Adrenal gland (tissue), 12 donors: Measurements from ENCODE around the gene FREM2. TPM values are rescaled to one million over a fixed set of nuclear protein-coding genes. Genes with fewer than 3 reads are reported as not detected.

Source experiments
- DNase-seq, 7 donors: peaks; one replicate each; pipeline ENCODE4 v3.0.0-alpha.2; 2019 to 2020
- H3K27ac ChIP-seq, 5 donors: fragments of 200-600 bp; sonication (generic) in 4 of 5; 1 replicate in 3 of 5; 2 replicates in 2 of 5; pipeline versions ENCODE4 v1.5.1 to v1.8.0; 2016 to 2020; ENCODE audit warnings: mild to moderate bottlenecking in 1 of 5
- H3K27me3 ChIP-seq: fragments of 200-600 bp; 2 replicates; pipeline ENCODE4 v1.8.0; 2021
- H3K36me3 ChIP-seq, 2 donors: fragments of 200-600 bp; replicated peaks in 1 of 2; 1 replicate in 1 of 2; 2 replicates in 1 of 2; pipeline versions ENCODE4 v1.5.1 to v1.8.0; 2018 to 2022
- H3K4me1 ChIP-seq, 2 donors: fragments of 200-600 bp; replicated peaks in 1 of 2; 1 replicate in 1 of 2; 2 replicates in 1 of 2; pipeline versions ENCODE4 v1.5.1 to v1.8.0; 2018 to 2021
- H3K4me3 ChIP-seq, 4 donors: fragments of 200-600 bp; sonication (generic) in 3 of 4; one replicate each; pipeline ENCODE4 v1.5.1; 2016 to 2018
- H3K9me3 ChIP-seq, 3 donors: fragments of 200-600 bp; sonication (generic) in 1 of 3; replicated peaks in 1 of 3; 1 replicate in 2 of 3; 2 replicates in 1 of 3; pipeline versions ENCODE4 v1.5.1 to v1.8.0; 2016 to 2021
- POLR2A ChIP-seq, 2 donors: fragments of 450-650 bp; IDR thresholded peaks; one replicate each; pipeline ENCODE4 v1.6.1; 2017; ENCODE audit warnings: antibody characterized with exemption in 2 of 2, mild to moderate bottlenecking in 2 of 2, moderate library complexity in 1 of 2
- WGBS, 4 donors: extraction: QIAGEN DNeasy Blood & Tissue Kit in 2 of 4; methylation state at CpG; one replicate each; pipeline versions ENCODE4 v1.1.5 to v1.1.7; 2013 to 2017; 5-methylcytosine and 5-hydroxymethylcytosine counted together
- intact Hi-C, 2 donors: fragments of 100-400 bp; cut with DNase I; formaldehyde crosslinking; loops; one replicate each; pipeline versions ENCODE4 v1.14.1 to v1.15.0; 2022 to 2023
- polyA plus RNA-seq, 3 donors: library from polyadenylated mRNA; stranded (reverse); fragments of 200-250 nt in 2 of 3; fragments of 350-450 nt in 1 of 3; fragmentation: Illumina TruSeq in 1 of 3; extraction: RNeasy Lipid Tissue Mini Kit (QIAGEN cat#74804) in 1 of 3; gene quantifications; one replicate each; pipeline ENCODE4 v1.2.3, GENCODE V29; 2013 to 2014
- total RNA-seq, 9 donors: library from RNA; depleted of rRNA in 4 of 9; stranded (reverse); fragments of >200 nt in 4 of 9; fragments of 120-200 nt in 1 of 9; fragmentation: NEBNext Ultra II Directional in 1 of 9; extraction: Animal tissue kit (Norgen Biotek cat#: 25700) in 1 of 9; gene quantifications; one replicate each; pipeline versions ENCODE4 v1.1.0 to v1.2.4, GENCODE V29; 2013 to 2023
- TF ChIP-seq, protein P1 (sequence below), 6 experiments: fragments of 450-650 bp in 4 of 6; fragments of 200-600 bp in 2 of 6; sonication (generic) in 1 of 6; IDR thresholded peaks; 1 replicate in 5 of 6; 2 replicates in 1 of 6; pipeline versions ENCODE4 v1.5.1 to v1.8.0; 2016 to 2021; ENCODE audit warnings: antibody characterized with exemption in 6 of 6, mild to moderate bottlenecking in 2 of 6, moderate library complexity in 1 of 6
- donor health status: healthy with polysubstance abuse.
- donor health status: Bipolar disorder and iron deficiency.
- donor health status: DM: yes; HTN: yes; CAD: no.
- donor health status: DM: no; HTN: no; CAD: no.
- donor health status: DM: no; HTN: no; CAD: no.
- donor health status: DM: yes; HTN: yes; CAD: no.

Gene FREM2
- total and polyA plus RNA-seq, 12 donors: 0.10 to 414 (median 0.58) TPM

DNA sequence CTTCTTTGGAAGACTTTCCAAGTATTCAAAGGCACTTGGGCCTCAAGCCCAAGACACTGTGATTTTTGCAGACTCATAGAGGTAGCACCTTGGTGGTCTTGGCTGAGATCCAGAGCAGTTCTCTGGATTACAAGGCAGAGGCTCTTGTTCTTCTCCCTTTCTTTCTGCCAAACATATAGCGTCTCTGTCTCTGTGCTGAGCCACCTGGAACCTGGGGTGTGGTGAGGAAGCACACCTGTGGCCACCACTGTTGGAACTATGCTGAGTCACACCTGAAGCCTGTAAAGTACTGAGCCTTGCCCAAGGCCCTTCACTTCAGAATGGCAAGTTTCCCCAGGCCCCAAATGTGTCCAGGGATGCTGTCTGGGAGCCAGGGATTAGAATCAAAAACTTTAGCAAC lies 127.5 kb downstream of the FREM2 start:
- no peaks in the 10 kb centered on the region for H3K4me1 ChIP-seq
- 50 to 83% (median 67%) methylated on average over 1 of the region's 1 CpG for WGBS, 4 donors
- no peaks in the 10 kb centered on the region for H3K36me3 ChIP-seq
- H3K9me3 ChIP-seq: peaks cover 0 to 11% (median 6%) of the 10 kb centered on the region in 3 donors
- H3K27me3 ChIP-seq: no peaks in the 10 kb centered on the region
- DNase-seq: no peak
- no peak overlapping the region for H3K27ac ChIP-seq
- TF ChIP-seq, protein P1, sequence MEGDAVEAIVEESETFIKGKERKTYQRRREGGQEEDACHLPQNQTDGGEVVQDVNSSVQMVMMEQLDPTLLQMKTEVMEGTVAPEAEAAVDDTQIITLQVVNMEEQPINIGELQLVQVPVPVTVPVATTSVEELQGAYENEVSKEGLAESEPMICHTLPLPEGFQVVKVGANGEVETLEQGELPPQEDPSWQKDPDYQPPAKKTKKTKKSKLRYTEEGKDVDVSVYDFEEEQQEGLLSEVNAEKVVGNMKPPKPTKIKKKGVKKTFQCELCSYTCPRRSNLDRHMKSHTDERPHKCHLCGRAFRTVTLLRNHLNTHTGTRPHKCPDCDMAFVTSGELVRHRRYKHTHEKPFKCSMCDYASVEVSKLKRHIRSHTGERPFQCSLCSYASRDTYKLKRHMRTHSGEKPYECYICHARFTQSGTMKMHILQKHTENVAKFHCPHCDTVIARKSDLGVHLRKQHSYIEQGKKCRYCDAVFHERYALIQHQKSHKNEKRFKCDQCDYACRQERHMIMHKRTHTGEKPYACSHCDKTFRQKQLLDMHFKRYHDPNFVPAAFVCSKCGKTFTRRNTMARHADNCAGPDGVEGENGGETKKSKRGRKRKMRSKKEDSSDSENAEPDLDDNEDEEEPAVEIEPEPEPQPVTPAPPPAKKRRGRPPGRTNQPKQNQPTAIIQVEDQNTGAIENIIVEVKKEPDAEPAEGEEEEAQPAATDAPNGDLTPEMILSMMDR (IDR thresholded peaks at IDR 0.05): no peak
- TF ChIP-seq POLR2A (IDR thresholded peaks at IDR 0.05): no peak
- no peak overlapping the region for H3K4me3 ChIP-seq
- intact Hi-C loops: no loop called here

DNA sequence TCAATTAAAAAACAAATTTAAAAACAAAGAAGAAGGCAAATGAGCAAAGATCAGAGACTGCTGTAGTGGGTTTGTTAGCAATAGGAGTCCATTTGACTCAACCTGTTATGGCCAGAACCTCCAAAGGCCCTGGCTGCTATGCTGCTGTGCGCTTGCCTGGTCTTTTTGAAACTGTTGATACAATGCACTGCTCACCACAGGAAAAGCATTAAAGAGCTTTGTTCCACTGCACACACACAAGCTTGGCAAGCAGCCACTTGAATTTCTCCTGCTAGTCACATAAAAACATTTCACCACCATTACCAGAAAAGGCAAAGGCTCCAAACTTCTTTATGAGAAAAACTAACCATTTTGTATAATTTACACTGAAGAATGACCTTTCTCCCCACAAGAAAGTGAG lies 132.2 kb downstream of the FREM2 start:
- Histone ChIP-seq H3K4me3 (no peak overlapping the region), H3K27me3 (no peaks in the 10 kb centered on the region), H3K36me3 (no peaks in the 10 kb centered on the region), H3K27ac (no peak overlapping the region), H3K9me3 (no peaks in the 10 kb centered on the region), H3K4me1 (no peaks in the 10 kb centered on the region)
- intact Hi-C loops: no loop called here
- TF ChIP-seq, protein P1 (IDR thresholded peaks at IDR 0.05): no peak
- no peak for TF ChIP-seq POLR2A (IDR thresholded peaks at IDR 0.05)
- 57 to 82% (median 70%) methylated on average over 1 of the region's 1 CpG for WGBS, 4 donors
- no peak for DNase-seq

DNA sequence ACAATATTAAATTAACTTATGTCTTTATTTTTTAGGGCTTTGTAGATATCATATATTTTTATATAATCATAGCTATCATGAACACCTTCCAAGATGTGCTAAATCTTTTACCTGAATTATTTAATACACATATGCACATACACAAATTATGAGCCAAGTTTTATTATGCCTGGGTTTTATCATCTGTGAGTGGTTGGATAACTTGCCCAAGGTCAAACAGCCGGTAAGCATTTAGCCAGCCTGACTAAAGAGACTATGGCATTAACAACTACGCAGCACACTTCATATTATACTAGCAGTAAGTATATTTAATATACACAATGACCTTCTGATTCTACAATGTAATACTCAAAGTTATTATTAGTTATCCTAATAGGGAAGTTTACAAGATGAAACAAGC lies 132.7 kb downstream of the FREM2 start:
- TF ChIP-seq, protein P1 (IDR thresholded peaks at IDR 0.05): no peak
- TF ChIP-seq POLR2A (IDR thresholded peaks at IDR 0.05): no peak
- no peaks in the 10 kb centered on the region for H3K9me3 ChIP-seq
- intact Hi-C loops: no loop called here
- no peaks in the 10 kb centered on the region for H3K27me3 ChIP-seq
- WGBS, 4 donors: 62 to 72% (median 66%) methylated on average over 2 of the region's 2 CpGs
- no peak overlapping the region for H3K27ac ChIP-seq
- no peaks in the 10 kb centered on the region for H3K36me3 ChIP-seq
- no peaks in the 10 kb centered on the region for H3K4me1 ChIP-seq
- H3K4me3 ChIP-seq: no peak overlapping the region
- DNase-seq: no peak

DNA sequence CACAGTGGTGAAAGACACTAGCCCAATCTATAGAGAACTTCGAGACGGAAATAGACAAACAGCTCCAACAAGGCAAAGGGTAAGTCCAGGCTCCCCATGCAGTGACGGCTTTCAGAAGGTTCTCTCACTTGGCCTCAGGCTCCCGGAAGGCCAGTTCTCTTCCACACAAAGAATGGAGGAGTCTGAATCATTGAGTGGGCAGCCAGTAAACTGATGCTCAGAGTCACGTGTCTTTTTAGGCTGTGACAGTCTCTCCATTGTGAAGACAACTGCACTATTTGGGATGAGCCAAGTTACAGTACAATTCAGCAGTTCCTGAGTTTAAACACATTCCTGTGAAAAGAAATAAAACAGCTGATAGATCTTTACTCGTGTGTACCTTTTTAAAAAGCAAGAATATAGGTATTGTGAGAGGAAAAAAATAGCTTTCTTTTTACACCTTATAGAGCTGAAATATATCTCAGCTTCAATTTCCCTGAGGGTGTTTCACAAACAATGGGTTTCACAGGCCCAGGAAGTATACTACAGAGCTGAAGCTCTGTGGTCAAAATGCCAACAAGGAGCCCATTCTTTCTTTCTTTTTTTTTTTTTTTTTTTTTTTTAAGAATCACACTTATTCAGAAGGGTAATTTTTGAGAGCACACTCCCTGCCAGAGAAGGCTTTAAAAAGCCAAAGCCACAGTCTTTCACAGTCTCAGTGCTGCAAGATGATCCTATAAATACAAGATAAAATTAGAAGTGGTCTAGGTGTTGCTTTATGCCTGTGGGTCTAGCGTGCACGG lies 135.1 kb downstream of the FREM2 start:
- H3K9me3 ChIP-seq: no peaks in the 10 kb centered on the region
- 73 to 85% (median 78%) methylated on average over 8 of the region's 8 CpGs for WGBS, 4 donors

More for the DNA sequence above, 135.1 kb downstream of the FREM2 start:
- DNase-seq: no peak
- TF ChIP-seq, protein P1 (IDR thresholded peaks at IDR 0.05): no peak
- intact Hi-C loops: no loop called here
- Histone ChIP-seq H3K36me3 (no peaks in the 10 kb centered on the region), H3K27me3 (no peaks in the 10 kb centered on the region), H3K27ac (no peak overlapping the region), H3K4me3 (no peak overlapping the region), H3K4me1 (no peaks in the 10 kb centered on the region)
